ENCODE measurements around the gene ZNF518A. TPM values are rescaled to one million over a fixed set of nuclear protein-coding genes. Genes with fewer than 3 reads are reported as not detected.
A peak's percentile ranks its signal among the peaks of the same experiment; 100 is the strongest.

ZNF518A gene
- total and polyA plus RNA-seq, 2 donors (not counting 3 experiments of a cell fraction or from before 2014, with no cell fraction given), result 2.9 to 12.1 TPM

- no TSS peak for BruUV-seq (replicated peaks)
- intact Hi-C loops (cut with micrococcal nuclease) (no loop called here), dilution Hi-C loops (cut with MboI; ENCODE audit: extremely low pct_ligation_motif_present, low sequenced_read_pairs) (no loop called here)
- Histone ChIP-seq H3K9me3 (replicated peaks; ENCODE audit: control insufficient read depth, insufficient read depth, low read length) (no peaks in the 10 kb centered on the region), H3K4me2 (ENCODE audit: insufficient read depth, low read length) (no peak overlapping the region), H3K4me1 (ENCODE audit: control insufficient read depth, extremely low read depth, insufficient read depth, low read length) (peaks cover 16% of the 10 kb centered on the region), H2AFZ (ENCODE audit: low read depth, low read length) (no peak overlapping the region), H3K36me3 (ENCODE audit: control insufficient read depth in 2 of 2, extremely low read depth in 1 of 2, insufficient read depth in 2 of 2, low read length in 2 of 2) (no peaks in the 10 kb centered on the region), H3K27ac (ENCODE audit: insufficient read depth, low read depth, low read length) (no peak overlapping the region), H3K4me3 (replicated peaks in 1 of 3; ENCODE audit: insufficient read depth in 1 of 3, low read depth in 1 of 3, low read length in 3 of 3) (no peak overlapping the region), H3K9me1 (replicated peaks; ENCODE audit: control insufficient read depth, extremely low read depth, insufficient read depth, low read length) (no peaks in the 10 kb centered on the region), H4K20me1 (replicated peaks; ENCODE audit: control insufficient read depth, extremely low read depth, insufficient read depth, low read length) (no peaks in the 10 kb centered on the region), H3K9ac (replicated peaks; ENCODE audit: extremely low read depth, insufficient read depth, low read length) (no peak overlapping the region), H3K79me2 (ENCODE audit: control insufficient read depth, insufficient read depth, low read length) (no peaks in the 10 kb centered on the region), H3K27me3 (ENCODE audit: control insufficient read depth in 2 of 2, insufficient read depth in 2 of 2, low read length in 2 of 2) (no peaks in the 10 kb centered on the region)
- POLR2A ChIA-PET, result interaction anchor here (0.6 kb wide), 1 partner anchor 76 kb away, joined by 4 read pairs; no protein-coding TSS in a partner anchor
- CTCF ChIA-PET, result no interaction called here
- TF ChIP-seq EZH2 (IDR thresholded peaks at IDR 0.05; ENCODE audit: borderline replicate concordance, low read depth, low read length, severe bottlenecking), result no peak
- FAIRE-seq, result no peak
- peak; percentile 49 for DNase-seq (ENCODE audit: low read depth, low spot score)
Measured at GRCh38 chr10:96125142-96125515, 5.0 kb upstream of the ZNF518A start.

- peaks cover 14% of the 10 kb centered on the region for H3K4me1 ChIP-seq (ENCODE audit: control insufficient read depth, extremely low read depth, insufficient read depth, low read length)
- no peaks in the 10 kb centered on the region for H3K9me3 ChIP-seq (replicated peaks; ENCODE audit: control insufficient read depth, insufficient read depth, low read length)
- H3K36me3 ChIP-seq (ENCODE audit: control insufficient read depth in 2 of 2, extremely low read depth in 1 of 2, insufficient read depth in 2 of 2, low read length in 2 of 2), result no peaks in the 10 kb centered on the region
- POLR2A ChIA-PET, result interaction anchor here (1.1 to 1.8 kb wide), 6 partner anchors 10 to 113 kb away, joined by 3 to 22 read pairs (median 4); partner anchors contain the start of gene CCNJ
- FAIRE-seq, result no peak
- no peaks in the 10 kb centered on the region for H3K79me2 ChIP-seq (ENCODE audit: control insufficient read depth, insufficient read depth, low read length)
- H3K4me3 ChIP-seq (replicated peaks in 1 of 3; ENCODE audit: insufficient read depth in 1 of 3, low read depth in 1 of 3, low read length in 3 of 3), result peak overlapping the region; percentile 38 to 96 (median 61)
- peak overlapping the region; percentile 97 for H2AFZ ChIP-seq (ENCODE audit: low read depth, low read length)
- peak; percentile 77 for DNase-seq (ENCODE audit: low read depth, low spot score)
- H3K27me3 ChIP-seq (ENCODE audit: control insufficient read depth in 2 of 2, insufficient read depth in 2 of 2, low read length in 2 of 2), result no peaks in the 10 kb centered on the region
- intact Hi-C loops (cut with micrococcal nuclease) (loop anchor here (1.0 to 5.0 kb wide), 5 partner anchors 40 to 223 kb away; partner anchors contain the start of genes CC2D2B and CCNJ), dilution Hi-C loops (cut with MboI; ENCODE audit: extremely low pct_ligation_motif_present, low sequenced_read_pairs) (no loop called here)
- peak; percentile 59 for TF ChIP-seq POLR2AphosphoS5 (IDR thresholded peaks at IDR 0.05; ENCODE audit: insufficient read depth, low read depth, low read length)
- peak in 1 of 2 donors; percentile 6 for TF ChIP-seq CTCF (IDR thresholded peaks at IDR 0.05; ENCODE audit: extremely low read depth in 1 of 2, insufficient read depth in 1 of 2, low read depth in 1 of 2, low read length in 2 of 2)
- TF ChIP-seq EZH2 (IDR thresholded peaks at IDR 0.05; ENCODE audit: borderline replicate concordance, low read depth, low read length, severe bottlenecking), result no peak
- peak overlapping the region; percentile 94 for H3K4me2 ChIP-seq (ENCODE audit: insufficient read depth, low read length)
- H3K9ac ChIP-seq (replicated peaks; ENCODE audit: extremely low read depth, insufficient read depth, low read length), result peak overlapping the region; percentile 92
- no peaks in the 10 kb centered on the region for H3K9me1 ChIP-seq (replicated peaks; ENCODE audit: control insufficient read depth, extremely low read depth, insufficient read depth, low read length)
- H3K27ac ChIP-seq (ENCODE audit: insufficient read depth, low read depth, low read length), result peak overlapping the region; percentile 91
- CTCF ChIA-PET, result interaction anchor here (0.8 to 2.4 kb wide), 9 partner anchors 8 to 437 kb away, joined by 3 to 17 read pairs (median 4); partner anchors contain the start of genes CC2D2B and TCTN3
- TSS peak; percentile 47 for BruUV-seq (replicated peaks)
- H4K20me1 ChIP-seq (replicated peaks; ENCODE audit: control insufficient read depth, extremely low read depth, insufficient read depth, low read length), result no peaks in the 10 kb centered on the region
Measured at GRCh38 chr10:96130326-96130995, 364 bp downstream of the ZNF518A start.

Data from endothelial cell of umbilical vein (primary cell).